ENCODE measurements around the gene PLAAT3. TPM values are rescaled to one million over a fixed set of nuclear protein-coding genes. Genes with fewer than 3 reads are reported as not detected.
A peak's percentile ranks its signal among the peaks of the same experiment; 100 is the strongest.

Gene PLAAT3
- total RNA-seq, 1 donor from 2014 or later = 15.5 TPM

GRCh38 chr11:63609536-63609935 lies 4.7 kb downstream of the PLAAT3 start:
- no peaks in the 10 kb centered on the region for H3K36me3 ChIP-seq (ENCODE audit: insufficient read depth, low read length)
- H3K27me3 Mint-ChIP-seq (ENCODE audit: low read depth, unreplicated experiment) = peaks cover 2% of the 10 kb centered on the region
- peak overlapping the region; percentile 54 for H3K27ac ChIP-seq (ENCODE audit: low read depth, low read length)
- no peak overlapping the region for H3K27ac Mint-ChIP-seq (ENCODE audit: unreplicated experiment)
- H3K4me3 Mint-ChIP-seq (ENCODE audit: unreplicated experiment) = no peak overlapping the region
- no peaks in the 10 kb centered on the region for H3K27me3 ChIP-seq (ENCODE audit: insufficient read depth, low read length)
- H3K4me1 ChIP-seq (ENCODE audit: insufficient read depth, low read length) = peaks cover 40% of the 10 kb centered on the region
- H3K4me2 ChIP-seq (ENCODE audit: low read length) = peak overlapping the region; percentile 63
- no peaks in the 10 kb centered on the region for H3K36me3 Mint-ChIP-seq (ENCODE audit: low read depth, unreplicated experiment)
- no peaks in the 10 kb centered on the region for H3K9me3 Mint-ChIP-seq (ENCODE audit: unreplicated experiment)
- peaks cover 3% of the 10 kb centered on the region for H3K79me2 ChIP-seq (ENCODE audit: insufficient read depth, low read length)
- no peaks in the 10 kb centered on the region for H3K9me3 ChIP-seq (ENCODE audit: insufficient read depth, low read depth, low read length)
- FAIRE-seq (no peak), DNase-seq (ENCODE audit: low read depth) (no peak)
- TF ChIP-seq, protein P1, sequence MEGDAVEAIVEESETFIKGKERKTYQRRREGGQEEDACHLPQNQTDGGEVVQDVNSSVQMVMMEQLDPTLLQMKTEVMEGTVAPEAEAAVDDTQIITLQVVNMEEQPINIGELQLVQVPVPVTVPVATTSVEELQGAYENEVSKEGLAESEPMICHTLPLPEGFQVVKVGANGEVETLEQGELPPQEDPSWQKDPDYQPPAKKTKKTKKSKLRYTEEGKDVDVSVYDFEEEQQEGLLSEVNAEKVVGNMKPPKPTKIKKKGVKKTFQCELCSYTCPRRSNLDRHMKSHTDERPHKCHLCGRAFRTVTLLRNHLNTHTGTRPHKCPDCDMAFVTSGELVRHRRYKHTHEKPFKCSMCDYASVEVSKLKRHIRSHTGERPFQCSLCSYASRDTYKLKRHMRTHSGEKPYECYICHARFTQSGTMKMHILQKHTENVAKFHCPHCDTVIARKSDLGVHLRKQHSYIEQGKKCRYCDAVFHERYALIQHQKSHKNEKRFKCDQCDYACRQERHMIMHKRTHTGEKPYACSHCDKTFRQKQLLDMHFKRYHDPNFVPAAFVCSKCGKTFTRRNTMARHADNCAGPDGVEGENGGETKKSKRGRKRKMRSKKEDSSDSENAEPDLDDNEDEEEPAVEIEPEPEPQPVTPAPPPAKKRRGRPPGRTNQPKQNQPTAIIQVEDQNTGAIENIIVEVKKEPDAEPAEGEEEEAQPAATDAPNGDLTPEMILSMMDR (IDR thresholded peaks at IDR 0.05; ENCODE audit: insufficient read depth, low read depth, low read length) = no peak
- no peak for TF ChIP-seq EZH2 (IDR thresholded peaks at IDR 0.05; ENCODE audit: insufficient read depth, low read length)
- H2AFZ ChIP-seq (ENCODE audit: low read depth, low read length) = no peak overlapping the region
- H4K20me1 ChIP-seq (ENCODE audit: insufficient read depth, low read length) = no peaks in the 10 kb centered on the region
- no peak overlapping the region for H3K4me3 ChIP-seq (ENCODE audit: insufficient read depth, low read depth, low read length)
- H3K9ac ChIP-seq (ENCODE audit: low read length) = peak overlapping the region; percentile 33
- peaks cover 29% of the 10 kb centered on the region for H3K4me1 Mint-ChIP-seq (ENCODE audit: low read depth, unreplicated experiment)

- Mint-ChIP-seq H3K36me3 (ENCODE audit: low read depth, unreplicated experiment) (no peaks in the 10 kb centered on the region), H3K27me3 (ENCODE audit: low read depth, unreplicated experiment) (peaks cover 2% of the 10 kb centered on the region), H3K27ac (ENCODE audit: unreplicated experiment) (peak overlapping the region; percentile 55), H3K4me3 (ENCODE audit: unreplicated experiment) (peak overlapping the region; percentile 4), H3K9me3 (ENCODE audit: unreplicated experiment) (no peaks in the 10 kb centered on the region), H3K4me1 (ENCODE audit: low read depth, unreplicated experiment) (peaks cover 29% of the 10 kb centered on the region)
- TF ChIP-seq EZH2 (IDR thresholded peaks at IDR 0.05; ENCODE audit: insufficient read depth, low read length) = no peak
- TF ChIP-seq, protein P1 (IDR thresholded peaks at IDR 0.05; ENCODE audit: insufficient read depth, low read depth, low read length) = no peak
- Histone ChIP-seq H2AFZ (ENCODE audit: low read depth, low read length) (no peak overlapping the region), H3K4me1 (ENCODE audit: insufficient read depth, low read length) (peaks cover 32% of the 10 kb centered on the region), H4K20me1 (ENCODE audit: insufficient read depth, low read length) (no peaks in the 10 kb centered on the region), H3K9me3 (ENCODE audit: insufficient read depth, low read depth, low read length) (no peaks in the 10 kb centered on the region), H3K36me3 (ENCODE audit: insufficient read depth, low read length) (no peaks in the 10 kb centered on the region), H3K4me2 (ENCODE audit: low read length) (peak overlapping the region; percentile 63), H3K4me3 (ENCODE audit: insufficient read depth, low read depth, low read length) (no peak overlapping the region), H3K79me2 (ENCODE audit: insufficient read depth, low read length) (peaks cover 3% of the 10 kb centered on the region), H3K27ac (ENCODE audit: low read depth, low read length) (peak overlapping the region; percentile 54), H3K27me3 (ENCODE audit: insufficient read depth, low read length) (no peaks in the 10 kb centered on the region), H3K9ac (ENCODE audit: low read length) (peak overlapping the region; percentile 33)
- peak; percentile 90 for DNase-seq (ENCODE audit: low read depth)
- FAIRE-seq = no peak
Observed at GRCh38 chr11:63608353-63609345, 5.6 kb downstream of the PLAAT3 start.

GRCh38 chr11:63603180-63603518 lies 11.1 kb downstream of the PLAAT3 start:
- peaks cover 16% of the 10 kb centered on the region for H3K4me1 Mint-ChIP-seq (ENCODE audit: low read depth, unreplicated experiment)
- Histone ChIP-seq H3K4me2 (ENCODE audit: low read length) (peak overlapping the region; percentile 15), H3K4me3 (ENCODE audit: insufficient read depth, low read depth, low read length) (no peak overlapping the region), H2AFZ (ENCODE audit: low read depth, low read length) (peak overlapping the region; percentile 53), H3K27me3 (ENCODE audit: insufficient read depth, low read length) (no peaks in the 10 kb centered on the region), H3K36me3 (ENCODE audit: insufficient read depth, low read length) (no peaks in the 10 kb centered on the region), H3K9ac (ENCODE audit: low read length) (no peak overlapping the region), H4K20me1 (ENCODE audit: insufficient read depth, low read length) (no peaks in the 10 kb centered on the region), H3K79me2 (ENCODE audit: insufficient read depth, low read length) (no peaks in the 10 kb centered on the region), H3K9me3 (ENCODE audit: insufficient read depth, low read depth, low read length) (no peaks in the 10 kb centered on the region), H3K4me1 (ENCODE audit: insufficient read depth, low read length) (peaks cover 9% of the 10 kb centered on the region), H3K27ac (ENCODE audit: low read depth, low read length) (no peak overlapping the region)
- no peak overlapping the region for H3K4me3 Mint-ChIP-seq (ENCODE audit: unreplicated experiment)
- peaks cover 2% of the 10 kb centered on the region for H3K27me3 Mint-ChIP-seq (ENCODE audit: low read depth, unreplicated experiment)
- FAIRE-seq (no peak), DNase-seq (ENCODE audit: low read depth) (peak; percentile 49)
- H3K9me3 Mint-ChIP-seq (ENCODE audit: unreplicated experiment) = no peaks in the 10 kb centered on the region
- peaks cover 4% of the 10 kb centered on the region for H3K36me3 Mint-ChIP-seq (ENCODE audit: low read depth, unreplicated experiment)
- H3K27ac Mint-ChIP-seq (ENCODE audit: unreplicated experiment) = no peak overlapping the region
- TF ChIP-seq, protein P1 (IDR thresholded peaks at IDR 0.05; ENCODE audit: insufficient read depth, low read depth, low read length) = no peak
- TF ChIP-seq EZH2 (IDR thresholded peaks at IDR 0.05; ENCODE audit: insufficient read depth, low read length) = no peak
